SK-N-SH treated with all-trans-retinoic acid at 6 μM for 48 hours (cell line): ENCODE measurements around the gene RALGAPB.

Experiments
- ARNTL ChIP-seq: fragments of 450-650 bp; formaldehyde crosslinking; IDR thresholded peaks from 2 replicates; pipeline ENCODE4 v1.5.0; 2020; ENCODE audit warnings: low read depth, mild to moderate bottlenecking, moderate library complexity, borderline replicate concordance
- ESRRG ChIP-seq: fragments of 250-450 bp; sonication (Bioruptor Pico); IDR thresholded peaks from 2 replicates; pipeline ENCODE4 v1.6.1; 2021; ENCODE audit warnings: mild to moderate bottlenecking
- GLIS3 ChIP-seq: fragments of 250-450 bp; sonication (Bioruptor Pico); IDR thresholded peaks from 2 replicates; pipeline ENCODE4 v1.5.0; 2020; ENCODE audit warnings: mild to moderate bottlenecking, moderate library complexity
- ISL1 ChIP-seq: fragments of 250-450 bp; sonication (Bioruptor Pico); IDR thresholded peaks from 2 replicates; pipeline ENCODE4 v2.1.2; 2022; ENCODE audit warnings: mild to moderate bottlenecking, moderate library complexity
- OSR1 ChIP-seq: fragments of 250-450 bp; sonication (Bioruptor Pico); IDR thresholded peaks from 2 replicates; pipeline ENCODE4 v1.8.0; 2022; ENCODE audit warnings: moderate library complexity, mild to moderate bottlenecking, inconsistent platforms
- SNAI2 ChIP-seq: fragments of 250-450 bp; sonication (Bioruptor Pico); IDR thresholded peaks from 2 replicates; pipeline ENCODE4 v1.5.0; 2020; ENCODE audit warnings: mild to moderate bottlenecking, moderate library complexity
- TCF4 ChIP-seq: fragments of 250-450 bp; sonication (Bioruptor Pico); IDR thresholded peaks from 2 replicates; pipeline ENCODE4 v1.8.0; 2021; ENCODE audit warnings: mild to moderate bottlenecking, moderate library complexity, borderline replicate concordance
- ZNF70 ChIP-seq: fragments of 450-650 bp; formaldehyde crosslinking; IDR thresholded peaks from 2 replicates; pipeline ENCODE4 v1.5.0; 2020; ENCODE audit warnings: mild to moderate bottlenecking, moderate library complexity
- ZNF8 ChIP-seq: fragments of 450-650 bp; formaldehyde crosslinking; IDR thresholded peaks from 2 replicates; pipeline ENCODE4 v1.5.0; 2020; ENCODE audit warnings: mild to moderate bottlenecking, moderate library complexity
- TF ChIP-seq, protein P1 (sequence below): fragments of 250-450 bp; sonication (Bioruptor Pico); IDR thresholded peaks from 2 replicates; pipeline ENCODE4 v1.5.0; 2020; ENCODE audit warnings: mild to moderate bottlenecking, moderate library complexity
- TF ChIP-seq, protein P2 (sequence below): fragments of 250-450 bp; sonication (Bioruptor Pico); IDR thresholded peaks from 2 replicates; pipeline ENCODE4 v1.8.0; 2020; ENCODE audit warnings: mild to moderate bottlenecking, moderate library complexity, borderline replicate concordance
- TF ChIP-seq, protein P3 (sequence below): fragments of 250-450 bp; sonication (Bioruptor Pico); IDR thresholded peaks from 2 replicates; pipeline ENCODE4 v1.5.1; 2021; ENCODE audit warnings: mild to moderate bottlenecking, moderate library complexity

DNA sequence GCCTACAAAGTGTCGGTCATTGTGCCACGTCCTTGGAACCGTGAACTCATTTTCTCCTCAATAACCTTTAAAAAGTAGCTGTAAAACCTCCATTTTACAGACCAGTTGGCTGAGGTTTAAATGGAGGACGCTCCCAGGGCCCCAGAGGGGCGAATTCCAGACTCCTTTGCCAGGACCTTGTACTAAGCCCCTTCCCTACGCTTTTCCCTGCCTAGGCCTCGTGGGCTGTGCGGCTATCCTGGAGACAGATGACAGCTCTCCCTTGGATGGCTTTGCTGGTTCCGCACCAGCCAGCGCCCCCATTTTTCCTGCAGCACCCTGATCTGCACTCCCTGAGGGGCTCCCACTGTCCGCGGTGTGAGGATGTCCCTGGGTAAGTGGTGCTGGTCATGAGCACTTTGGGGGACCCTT is 25.4 kb upstream of the RALGAPB start:
- TF ChIP-seq, protein P1, sequence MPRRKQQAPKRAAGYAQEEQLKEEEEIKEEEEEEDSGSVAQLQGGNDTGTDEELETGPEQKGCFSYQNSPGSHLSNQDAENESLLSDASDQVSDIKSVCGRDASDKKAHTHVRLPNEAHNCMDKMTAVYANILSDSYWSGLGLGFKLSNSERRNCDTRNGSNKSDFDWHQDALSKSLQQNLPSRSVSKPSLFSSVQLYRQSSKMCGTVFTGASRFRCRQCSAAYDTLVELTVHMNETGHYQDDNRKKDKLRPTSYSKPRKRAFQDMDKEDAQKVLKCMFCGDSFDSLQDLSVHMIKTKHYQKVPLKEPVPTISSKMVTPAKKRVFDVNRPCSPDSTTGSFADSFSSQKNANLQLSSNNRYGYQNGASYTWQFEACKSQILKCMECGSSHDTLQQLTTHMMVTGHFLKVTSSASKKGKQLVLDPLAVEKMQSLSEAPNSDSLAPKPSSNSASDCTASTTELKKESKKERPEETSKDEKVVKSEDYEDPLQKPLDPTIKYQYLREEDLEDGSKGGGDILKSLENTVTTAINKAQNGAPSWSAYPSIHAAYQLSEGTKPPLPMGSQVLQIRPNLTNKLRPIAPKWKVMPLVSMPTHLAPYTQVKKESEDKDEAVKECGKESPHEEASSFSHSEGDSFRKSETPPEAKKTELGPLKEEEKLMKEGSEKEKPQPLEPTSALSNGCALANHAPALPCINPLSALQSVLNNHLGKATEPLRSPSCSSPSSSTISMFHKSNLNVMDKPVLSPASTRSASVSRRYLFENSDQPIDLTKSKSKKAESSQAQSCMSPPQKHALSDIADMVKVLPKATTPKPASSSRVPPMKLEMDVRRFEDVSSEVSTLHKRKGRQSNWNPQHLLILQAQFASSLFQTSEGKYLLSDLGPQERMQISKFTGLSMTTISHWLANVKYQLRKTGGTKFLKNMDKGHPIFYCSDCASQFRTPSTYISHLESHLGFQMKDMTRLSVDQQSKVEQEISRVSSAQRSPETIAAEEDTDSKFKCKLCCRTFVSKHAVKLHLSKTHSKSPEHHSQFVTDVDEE (CRISPR knock-in tag), result no peak
- TF ChIP-seq, protein P2, sequence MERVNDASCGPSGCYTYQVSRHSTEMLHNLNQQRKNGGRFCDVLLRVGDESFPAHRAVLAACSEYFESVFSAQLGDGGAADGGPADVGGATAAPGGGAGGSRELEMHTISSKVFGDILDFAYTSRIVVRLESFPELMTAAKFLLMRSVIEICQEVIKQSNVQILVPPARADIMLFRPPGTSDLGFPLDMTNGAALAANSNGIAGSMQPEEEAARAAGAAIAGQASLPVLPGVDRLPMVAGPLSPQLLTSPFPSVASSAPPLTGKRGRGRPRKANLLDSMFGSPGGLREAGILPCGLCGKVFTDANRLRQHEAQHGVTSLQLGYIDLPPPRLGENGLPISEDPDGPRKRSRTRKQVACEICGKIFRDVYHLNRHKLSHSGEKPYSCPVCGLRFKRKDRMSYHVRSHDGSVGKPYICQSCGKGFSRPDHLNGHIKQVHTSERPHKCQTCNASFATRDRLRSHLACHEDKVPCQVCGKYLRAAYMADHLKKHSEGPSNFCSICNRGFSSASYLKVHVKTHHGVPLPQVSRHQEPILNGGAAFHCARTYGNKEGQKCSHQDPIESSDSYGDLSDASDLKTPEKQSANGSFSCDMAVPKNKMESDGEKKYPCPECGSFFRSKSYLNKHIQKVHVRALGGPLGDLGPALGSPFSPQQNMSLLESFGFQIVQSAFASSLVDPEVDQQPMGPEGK (CRISPR knock-in tag), result no peak
- no peak for TF ChIP-seq ARNTL
- TF ChIP-seq, protein P3, sequence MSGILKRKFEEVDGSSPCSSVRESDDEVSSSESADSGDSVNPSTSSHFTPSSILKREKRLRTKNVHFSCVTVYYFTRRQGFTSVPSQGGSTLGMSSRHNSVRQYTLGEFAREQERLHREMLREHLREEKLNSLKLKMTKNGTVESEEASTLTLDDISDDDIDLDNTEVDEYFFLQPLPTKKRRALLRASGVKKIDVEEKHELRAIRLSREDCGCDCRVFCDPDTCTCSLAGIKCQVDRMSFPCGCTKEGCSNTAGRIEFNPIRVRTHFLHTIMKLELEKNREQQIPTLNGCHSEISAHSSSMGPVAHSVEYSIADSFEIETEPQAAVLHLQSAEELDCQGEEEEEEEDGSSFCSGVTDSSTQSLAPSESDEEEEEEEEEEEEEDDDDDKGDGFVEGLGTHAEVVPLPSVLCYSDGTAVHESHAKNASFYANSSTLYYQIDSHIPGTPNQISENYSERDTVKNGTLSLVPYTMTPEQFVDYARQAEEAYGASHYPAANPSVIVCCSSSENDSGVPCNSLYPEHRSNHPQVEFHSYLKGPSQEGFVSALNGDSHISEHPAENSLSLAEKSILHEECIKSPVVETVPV (CRISPR knock-in tag), result no peak
- TF ChIP-seq TCF4, result no peak
- TF ChIP-seq OSR1 (CRISPR knock-in tag), result no peak
- no peak for TF ChIP-seq ZNF70 (CRISPR knock-in tag)
- TF ChIP-seq ESRRG, result no peak
- no peak for TF ChIP-seq ISL1 (CRISPR knock-in tag)
- no peak for TF ChIP-seq SNAI2 (CRISPR knock-in tag)
- no peak for TF ChIP-seq ZNF8 (CRISPR knock-in tag)
- no peak for TF ChIP-seq GLIS3 (CRISPR knock-in tag)
